Stimulated activated naive CD8-positive, alpha-beta T cell treated with anti-CD3 and anti-CD28 coated beads, Interleukin-15, Interleukin-2, amounts not matched to agents 100 U/mL and 50 U/mL, for 24 hours (primary cell): ENCODE results near the gene MRPL43.

ENCODE experiments used
- ATAC-seq: fragments of 150-1000 bp; cut with Tn5 transposase; one replicate; pipeline ENCODE4 v1.10.0; 2021
- DNase-seq: peaks from one replicate; pipeline ENCODE4 v3.0.0; 2021

The MRPL43 gene

DNA sequence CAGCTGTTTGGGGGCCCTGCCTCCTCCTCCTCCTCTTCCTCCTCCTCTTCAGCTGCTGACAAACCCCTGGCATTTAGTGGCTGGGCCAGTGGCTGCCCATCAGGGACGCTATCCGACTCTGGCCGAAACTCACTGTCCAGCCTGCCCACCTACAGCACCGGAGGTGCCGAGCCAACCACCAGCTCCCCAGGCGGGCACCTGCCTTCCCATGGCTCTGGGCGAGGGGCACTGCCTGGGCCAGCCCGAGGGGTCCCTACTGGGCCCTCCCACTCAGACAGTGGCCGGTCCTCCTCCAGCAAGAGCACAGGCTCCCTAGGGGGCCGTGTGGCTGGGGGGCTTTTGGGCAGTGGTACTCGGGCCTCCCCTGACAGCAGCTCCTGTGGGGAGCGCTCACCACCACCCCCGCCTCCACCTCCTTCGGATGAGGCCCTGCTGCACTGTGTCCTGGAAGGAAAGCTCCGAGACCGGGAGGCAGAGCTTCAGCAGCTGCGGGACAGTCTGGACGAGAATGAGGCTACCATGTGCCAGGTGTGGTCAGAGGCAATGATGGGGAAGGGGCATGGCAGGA, 16.4 kb upstream of the MRPL43 start:
- ATAC-seq, result no peak
- no peak for DNase-seq

DNA sequence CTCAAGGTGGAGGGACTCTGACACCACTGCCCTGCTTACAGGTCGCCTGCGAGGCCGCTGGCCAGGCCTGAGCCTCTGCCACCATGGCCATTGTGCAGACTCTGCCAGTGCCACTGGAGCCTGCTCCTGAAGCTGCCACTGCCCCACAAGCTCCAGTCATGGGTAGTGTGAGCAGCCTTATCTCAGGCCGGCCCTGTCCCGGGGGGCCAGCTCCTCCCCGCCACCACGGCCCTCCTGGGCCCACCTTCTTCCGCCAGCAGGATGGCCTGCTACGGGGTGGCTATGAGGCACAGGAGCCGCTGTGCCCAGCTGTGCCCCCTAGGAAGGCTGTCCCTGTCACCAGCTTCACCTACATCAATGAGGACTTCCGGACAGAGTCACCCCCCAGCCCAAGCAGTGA, 15.2 kb upstream of the MRPL43 start:
- no peak for DNase-seq
- ATAC-seq, result no peak

DNA sequence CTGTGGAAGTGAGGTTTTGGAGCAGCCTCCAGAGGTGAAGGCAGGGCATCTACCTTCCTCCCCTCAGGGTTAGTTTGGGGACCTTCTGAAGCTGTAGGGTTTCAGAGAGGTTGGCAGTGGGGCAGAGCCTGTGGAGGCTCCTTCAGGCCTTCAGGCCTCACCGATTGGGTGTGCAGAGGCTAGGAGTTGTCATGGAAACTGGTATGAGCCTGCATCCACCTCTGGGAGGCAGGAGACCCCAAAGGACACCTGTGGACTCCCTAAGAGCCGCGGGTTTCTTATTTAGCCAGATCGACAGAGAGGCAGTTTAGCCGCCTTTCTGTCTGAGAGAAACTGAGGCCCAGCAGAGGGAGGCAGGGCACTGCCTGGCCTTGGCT, 14.3 kb upstream of the MRPL43 start:
- no peak for ATAC-seq
- no peak for DNase-seq

DNA sequence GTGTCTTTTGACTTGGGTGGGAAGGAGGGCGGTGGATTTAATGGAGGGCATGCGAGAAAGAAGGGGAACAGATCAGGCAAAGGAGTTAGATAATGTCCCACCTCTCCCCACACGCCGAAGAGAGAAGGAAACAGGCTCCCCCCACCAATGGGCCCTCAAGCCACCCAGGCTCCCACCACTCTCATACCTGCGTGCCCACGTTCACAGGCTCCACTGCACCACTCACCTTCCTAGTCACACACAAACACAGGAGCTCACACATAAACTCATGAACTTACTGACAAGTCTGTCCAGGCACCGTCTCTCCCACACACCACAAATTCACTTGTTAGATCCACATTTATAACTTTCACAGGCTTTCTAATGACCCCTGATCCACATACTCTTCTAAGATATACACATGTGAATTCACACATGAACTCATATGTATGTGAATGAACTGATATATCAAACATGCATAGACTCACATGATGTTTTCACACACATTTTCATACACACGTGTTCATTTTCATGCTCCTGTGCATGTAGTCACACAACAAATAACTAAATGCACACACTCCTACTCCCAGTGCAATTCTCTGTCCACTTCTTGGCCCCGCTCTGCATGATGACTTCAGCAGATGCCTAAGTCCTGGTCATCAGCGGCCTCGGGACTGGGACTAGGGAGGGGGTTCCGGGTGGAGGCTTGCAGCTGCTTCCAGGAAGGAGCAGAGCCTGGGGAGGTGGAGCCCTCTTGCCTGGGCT, 13.8 kb upstream of the MRPL43 start:
- DNase-seq, result no peak
- no peak for ATAC-seq

DNA sequence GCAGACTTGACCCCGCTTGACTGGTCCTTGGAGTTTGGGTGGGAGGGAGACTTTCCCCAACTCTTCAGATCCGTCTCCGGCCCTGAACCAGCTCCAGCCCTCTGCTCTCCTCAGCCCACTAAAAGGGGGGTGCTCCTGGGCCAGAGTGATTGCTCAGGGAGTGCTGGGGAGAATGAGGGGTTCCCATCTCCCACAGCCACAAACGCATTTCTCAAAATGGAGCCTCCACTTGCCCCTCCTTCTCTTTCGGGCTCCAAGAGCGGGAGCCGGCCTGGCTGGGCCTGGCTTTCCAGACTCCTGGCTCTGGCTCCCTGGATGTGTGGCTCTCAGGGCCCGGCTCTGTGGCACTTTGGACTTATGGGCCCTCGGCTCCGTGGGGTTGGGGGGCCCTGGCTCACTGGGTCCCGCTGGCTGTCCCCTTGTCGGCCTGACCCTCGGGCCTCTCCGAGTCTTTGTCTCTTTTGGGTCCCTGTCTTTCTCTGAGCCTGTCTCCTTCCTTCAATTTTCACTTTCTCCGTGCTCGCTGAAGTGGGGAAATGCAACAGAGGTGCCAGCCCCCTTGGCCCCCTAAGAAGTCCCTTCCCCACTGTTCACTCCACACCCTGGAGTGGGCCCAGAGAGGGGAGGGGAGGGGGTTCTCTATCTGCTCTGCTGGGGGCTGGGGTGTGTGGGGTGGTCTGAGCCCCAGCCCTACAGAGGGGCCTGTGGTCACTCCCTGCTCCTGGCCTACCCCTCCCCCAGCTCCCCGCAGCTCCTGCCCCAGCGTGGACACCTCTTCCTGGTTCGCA, 13.0 kb upstream of the MRPL43 start:
- DNase-seq, result no peak
- no peak for ATAC-seq

DNA sequence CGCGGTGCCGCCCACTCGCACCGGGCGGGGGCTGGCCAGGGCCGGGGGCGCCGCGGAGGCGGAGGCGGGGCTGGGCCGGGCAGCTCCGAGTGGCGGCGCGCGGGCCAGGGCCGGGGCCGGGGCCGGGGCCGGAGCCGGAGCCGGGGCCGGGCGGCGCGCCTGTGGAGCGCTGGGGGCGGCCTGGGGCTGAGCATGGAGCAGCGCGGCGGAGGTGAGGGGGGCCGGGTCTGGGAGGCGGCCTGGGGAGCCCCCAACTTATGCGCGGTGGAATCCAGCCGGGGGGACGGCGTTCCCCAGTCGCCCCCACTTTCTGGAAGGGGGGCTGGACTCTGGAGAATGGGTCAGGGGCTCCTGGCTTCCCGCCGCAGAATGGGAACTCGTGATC, 12.4 kb upstream of the MRPL43 start, which contains the start of gene LZTS2:
LZTS2 (plus strand) TSS at position 67 of the 385 bp plus-strand sequence. CDS start 2,731 bp downstream, outside the sequence.
- ATAC-seq, result no peak
- DNase-seq, result no peak

DNA sequence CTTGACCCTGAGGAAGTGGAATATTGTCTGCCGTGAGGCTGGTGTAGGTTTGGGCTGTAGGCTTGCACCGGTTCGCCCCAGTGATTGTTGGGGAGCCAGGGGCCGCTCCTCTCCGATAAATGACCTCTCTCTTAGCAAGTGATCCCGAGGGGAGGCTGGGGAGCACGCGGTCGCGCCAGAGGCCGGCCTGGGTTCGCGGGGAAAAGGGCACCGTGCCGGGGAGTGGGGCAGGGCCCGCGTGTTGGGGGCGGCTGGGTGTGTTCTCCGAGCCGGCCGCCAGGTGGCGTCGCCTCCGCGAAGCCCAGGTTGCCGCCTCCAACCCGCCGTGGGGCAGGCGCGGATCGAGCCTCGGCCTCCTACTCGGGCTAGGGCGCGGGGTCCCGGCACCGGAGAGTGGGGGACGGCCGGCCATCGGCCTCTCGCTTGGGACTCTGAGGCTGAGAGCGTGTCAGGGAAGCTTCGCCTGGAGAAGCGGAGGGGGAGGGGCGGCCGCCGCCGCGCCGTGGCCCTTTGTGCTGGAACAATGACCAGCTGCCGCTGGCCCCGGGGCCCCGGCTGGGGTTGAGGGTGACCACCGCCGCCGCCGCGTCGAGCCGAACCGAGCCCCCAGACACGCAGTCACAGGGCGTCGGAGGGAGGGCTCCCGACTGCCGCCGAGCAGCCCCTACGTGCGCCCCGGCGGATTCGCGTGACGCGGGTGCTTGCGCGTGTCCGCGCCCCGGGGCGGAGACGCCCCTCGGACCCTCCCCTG, 11.9 kb upstream of the MRPL43 start:
- peak; percentile 70 for ATAC-seq
- peak; percentile 85 for DNase-seq

DNA sequence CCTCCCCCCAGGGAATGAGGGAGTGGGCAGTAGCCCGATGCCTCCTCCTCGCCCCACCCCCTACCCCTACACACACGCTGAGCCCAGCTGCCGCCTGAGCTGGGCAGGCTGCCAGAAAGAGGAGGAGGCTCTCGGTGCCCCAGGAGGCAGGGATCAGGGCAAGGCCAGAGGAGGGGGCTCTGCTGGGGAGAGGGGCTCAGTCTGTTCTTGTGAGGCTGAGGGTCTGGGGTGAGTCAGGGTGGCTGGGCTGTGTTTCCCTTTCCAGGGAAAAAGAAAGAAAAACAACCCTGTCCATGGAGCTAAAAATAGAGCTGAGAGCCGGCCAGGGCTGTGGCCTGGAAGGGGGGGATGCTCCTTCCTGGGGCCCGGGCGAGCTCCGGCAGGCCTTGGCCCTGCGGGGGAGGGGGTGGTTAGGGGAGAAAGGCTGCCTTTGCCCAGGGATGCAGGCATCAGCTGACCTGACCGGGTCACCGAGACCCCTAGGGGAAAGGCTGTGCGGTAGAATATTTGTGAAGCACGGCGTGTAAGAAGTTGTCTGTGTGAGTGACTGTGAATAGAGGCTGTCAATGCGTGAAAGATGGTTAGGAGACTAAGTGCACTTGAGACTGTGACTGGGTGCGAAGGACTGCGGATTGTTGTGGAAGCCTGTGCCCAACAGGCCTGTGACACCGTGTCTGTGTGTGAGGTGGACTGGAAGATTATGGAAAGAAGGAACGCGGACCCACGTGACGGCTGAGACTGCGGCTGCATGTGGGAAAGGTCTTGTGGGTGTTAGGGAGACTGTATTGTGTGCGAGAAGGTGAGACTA, 11.1 kb upstream of the MRPL43 start:
- DNase-seq (peak; percentile 78), ATAC-seq (peak; percentile 29)

DNA sequence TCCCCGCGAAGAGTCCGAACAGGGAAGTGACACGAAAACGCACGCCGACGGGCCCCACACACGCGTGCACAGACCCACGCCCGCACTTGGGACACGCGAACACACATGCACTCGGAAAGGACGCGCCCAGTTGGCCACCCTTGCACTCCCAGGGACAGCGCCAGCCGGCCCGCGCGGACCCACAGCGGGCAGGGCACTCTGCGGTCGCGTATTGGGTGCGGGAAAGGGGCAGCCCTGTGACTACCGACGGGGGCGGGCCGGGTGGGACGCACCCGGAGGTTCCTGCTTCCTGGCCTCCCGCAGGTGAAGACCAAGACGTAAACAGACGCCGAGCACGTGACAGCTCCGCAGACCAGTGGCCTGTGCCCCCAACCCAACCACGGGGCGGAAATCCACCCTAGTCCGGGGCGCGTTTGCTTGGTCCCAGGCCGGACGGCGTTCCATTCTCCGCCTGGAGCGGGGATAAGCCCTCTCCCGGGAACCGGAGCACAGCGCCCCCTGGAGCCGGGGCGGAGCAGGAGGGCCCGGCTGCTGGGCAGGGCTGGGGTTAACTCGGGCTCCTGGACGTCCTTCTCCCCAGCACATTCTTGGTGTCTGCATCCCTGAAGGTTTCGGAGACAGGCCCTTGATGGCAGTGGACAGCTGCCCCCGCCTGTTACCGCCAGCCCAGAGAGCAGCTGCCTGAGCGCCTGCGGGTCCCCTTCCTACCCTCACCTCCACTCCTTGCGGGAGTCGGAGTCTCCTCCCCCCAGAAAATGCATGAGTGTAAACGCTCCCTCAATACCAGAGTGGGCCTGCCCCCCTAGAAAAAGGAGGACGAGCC, 10.3 kb upstream of the MRPL43 start:
- peak; percentile 89 for DNase-seq

DNA sequence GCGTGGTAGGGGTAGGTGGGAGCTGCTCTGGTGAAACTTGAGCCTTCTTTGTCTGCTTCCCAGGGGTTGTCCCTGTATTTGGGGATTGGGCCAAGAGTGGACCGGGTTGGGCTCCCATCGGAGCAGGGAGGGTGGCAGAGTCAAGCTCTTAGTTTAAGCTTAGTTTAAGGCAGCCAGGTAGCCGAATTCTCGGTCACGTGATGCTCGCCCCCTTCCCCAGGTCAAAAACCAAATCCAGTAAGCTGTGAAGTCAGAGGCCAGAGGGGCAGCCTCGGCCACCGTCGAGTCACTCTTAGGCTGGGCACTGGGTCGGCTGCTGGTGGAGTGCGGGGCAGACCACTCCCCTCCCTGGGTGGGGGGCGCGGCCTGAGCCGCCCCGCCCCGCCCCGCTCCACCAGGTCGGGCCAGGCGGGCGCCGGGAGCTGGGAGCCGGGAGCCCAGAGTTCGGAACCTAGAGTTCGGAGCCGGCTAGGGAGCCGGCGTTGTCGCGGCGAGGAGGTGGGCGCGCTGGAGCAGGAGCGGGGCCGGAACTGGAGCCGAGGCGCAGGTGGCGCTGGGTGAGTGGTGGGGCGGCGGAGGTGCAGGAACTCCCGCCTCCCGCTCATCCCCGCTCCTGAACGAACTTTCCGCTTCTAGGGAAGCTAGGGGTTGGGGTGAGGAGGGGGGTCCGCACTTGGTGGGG, 9.5 kb upstream of the MRPL43 start:
- ATAC-seq (no peak), DNase-seq (peak; percentile 54)

More for the DNA sequence above, 10.3 kb upstream of the MRPL43 start:
- peak; percentile 53 for ATAC-seq

DNA sequence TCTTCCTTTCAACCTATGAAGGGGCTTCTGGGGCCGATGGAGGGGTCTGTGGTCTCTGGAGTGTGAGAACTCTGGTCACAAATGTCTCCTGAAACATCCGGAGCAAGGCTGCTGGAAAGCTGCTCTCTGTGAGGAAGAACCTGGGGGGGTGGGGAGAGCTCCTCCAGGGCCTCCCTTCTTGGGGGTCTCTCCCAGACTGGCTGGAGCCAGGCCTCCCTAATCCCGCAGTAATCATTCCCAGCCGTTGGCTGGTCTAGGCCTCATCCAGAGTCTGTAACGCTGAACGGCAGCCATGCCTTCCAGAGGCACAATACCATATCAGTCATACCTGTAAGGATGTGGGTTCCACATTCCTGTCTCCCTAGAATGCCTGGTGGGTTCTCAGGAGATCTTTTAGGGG, 7.9 kb upstream of the MRPL43 start:
- ATAC-seq (no peak), DNase-seq (no peak)

DNA sequence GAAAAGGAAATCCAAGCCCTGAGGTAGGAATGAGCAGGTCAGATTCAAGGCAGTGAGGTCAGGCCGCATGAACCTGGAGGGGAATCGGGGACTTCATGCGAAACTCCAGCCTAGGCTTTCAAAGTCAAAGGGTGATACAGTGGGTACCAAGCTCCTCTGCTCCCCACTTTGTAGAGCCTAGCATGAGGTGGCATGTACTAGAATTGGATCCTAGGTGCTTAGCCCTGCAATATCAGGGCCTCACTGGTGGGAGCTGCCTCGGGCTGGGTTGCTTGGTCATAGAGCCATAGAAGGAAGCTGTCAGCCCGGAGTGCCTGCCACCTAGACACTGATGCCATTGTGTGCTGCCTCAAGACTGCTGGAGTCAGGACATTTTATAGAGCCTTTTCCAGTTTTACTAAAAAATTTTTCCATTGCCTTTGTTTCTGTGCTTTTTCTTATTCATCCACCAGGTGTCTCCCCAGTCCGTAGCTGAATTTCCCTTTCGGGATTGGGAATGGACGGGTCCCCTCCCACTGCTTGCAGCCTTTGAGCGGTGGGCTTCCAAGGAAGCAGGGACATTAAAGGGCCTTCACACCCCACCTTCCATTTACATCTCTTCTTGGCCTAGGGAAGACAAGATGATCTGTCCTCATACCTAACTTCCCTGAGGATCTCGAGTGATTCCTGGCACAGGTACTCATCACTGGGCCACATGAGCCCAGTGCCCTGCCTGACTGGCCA, 6.8 kb upstream of the MRPL43 start:
- ATAC-seq, result no peak
- no peak for DNase-seq

DNA sequence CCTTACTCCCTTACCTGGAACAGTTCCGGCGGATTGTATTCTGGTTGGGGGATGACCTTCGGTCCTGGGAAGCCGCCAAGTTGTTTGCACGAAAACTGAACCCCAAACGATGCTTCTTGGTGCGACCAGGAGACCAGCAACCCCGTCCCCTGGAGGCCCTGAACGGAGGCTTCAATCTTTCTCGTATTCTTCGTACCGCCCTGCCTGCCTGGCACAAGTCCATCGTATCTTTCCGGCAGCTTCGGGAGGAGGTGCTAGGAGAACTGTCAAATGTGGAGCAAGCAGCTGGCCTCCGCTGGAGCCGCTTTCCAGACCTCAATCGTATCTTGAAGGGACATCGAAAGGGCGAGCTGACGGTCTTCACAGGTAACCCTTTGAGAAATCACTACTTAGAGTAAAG, 1.8 kb upstream of the MRPL43 start:
- DNase-seq (no peak), ATAC-seq (no peak)

DNA sequence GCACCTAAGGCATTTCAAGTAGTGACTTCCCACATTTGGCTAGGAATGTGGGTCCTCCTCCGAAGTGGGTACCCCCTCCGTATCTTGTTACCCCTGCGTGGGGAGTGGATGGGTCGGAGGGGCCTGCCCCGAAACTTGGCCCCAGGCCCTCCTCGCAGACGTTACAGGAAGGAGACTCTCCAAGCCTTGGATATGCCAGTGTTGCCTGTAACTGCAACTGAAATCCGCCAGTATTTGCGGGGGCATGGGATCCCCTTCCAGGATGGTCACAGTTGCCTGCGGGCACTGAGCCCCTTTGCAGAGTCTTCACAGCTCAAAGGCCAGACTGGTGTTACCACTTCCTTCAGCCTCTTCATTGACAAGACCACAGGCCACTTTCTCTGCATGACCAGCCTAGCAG, 869 bp upstream of the MRPL43 start:
- no peak for ATAC-seq
- no peak for DNase-seq

DNA sequence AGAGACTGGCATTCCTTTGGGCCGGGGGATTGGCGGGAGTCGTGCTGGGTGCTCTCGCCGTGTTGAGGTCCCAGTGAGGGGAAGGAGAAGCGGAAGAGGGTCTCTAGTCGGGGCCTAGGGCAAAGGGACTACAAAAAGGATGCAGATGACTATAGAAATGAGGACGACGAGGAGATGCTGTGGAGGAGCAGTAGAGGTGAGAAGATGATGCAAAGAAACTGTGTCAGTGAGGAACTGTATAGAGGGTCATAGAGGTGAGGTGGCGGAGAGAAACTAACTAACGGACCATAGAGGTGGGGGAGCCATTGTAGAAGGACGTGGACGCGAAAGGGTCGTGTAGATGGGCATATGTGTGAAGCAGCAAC, 370 bp upstream of the MRPL43 start:
- ATAC-seq (peak; percentile 2), DNase-seq (no peak)

DNA sequence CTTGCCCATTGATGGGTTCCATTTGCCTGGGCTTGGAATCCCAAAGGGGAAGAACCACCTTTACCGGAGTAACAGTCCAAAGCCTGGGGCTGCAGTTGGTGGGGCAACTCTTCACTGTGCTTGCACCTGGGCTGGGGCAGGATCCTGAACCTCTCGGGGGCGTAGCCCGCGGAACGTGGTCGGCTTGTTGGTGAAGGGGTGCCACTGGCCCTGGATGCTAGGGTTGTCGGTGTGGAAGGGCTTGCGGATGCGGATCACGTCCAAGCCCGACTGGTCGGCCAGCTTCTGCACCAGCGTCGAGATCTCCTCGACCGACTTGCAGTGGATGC, 710 bp downstream of the MRPL43 start:
- no peak for DNase-seq
- ATAC-seq, result no peak

DNA sequence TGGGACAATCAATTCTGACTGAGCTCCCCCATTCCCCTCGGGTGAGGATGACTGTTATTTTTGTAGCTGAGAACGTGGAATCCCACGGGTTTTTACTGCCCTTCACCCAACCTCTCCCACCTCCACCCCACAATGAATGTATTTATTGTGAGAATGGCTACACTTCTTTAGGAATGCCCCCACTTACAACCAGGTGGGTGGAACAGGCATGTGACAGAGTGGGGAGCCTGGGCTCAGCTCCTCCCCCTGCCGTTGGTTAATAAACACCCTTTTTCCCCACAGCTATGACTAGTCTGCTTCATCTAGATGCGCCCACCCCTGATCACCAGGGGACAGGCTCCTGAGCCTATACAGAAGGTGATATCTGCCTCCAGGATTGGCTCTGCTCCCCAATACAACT, 2.0 kb downstream of the MRPL43 start:
- no peak for DNase-seq
- ATAC-seq, result no peak

DNA sequence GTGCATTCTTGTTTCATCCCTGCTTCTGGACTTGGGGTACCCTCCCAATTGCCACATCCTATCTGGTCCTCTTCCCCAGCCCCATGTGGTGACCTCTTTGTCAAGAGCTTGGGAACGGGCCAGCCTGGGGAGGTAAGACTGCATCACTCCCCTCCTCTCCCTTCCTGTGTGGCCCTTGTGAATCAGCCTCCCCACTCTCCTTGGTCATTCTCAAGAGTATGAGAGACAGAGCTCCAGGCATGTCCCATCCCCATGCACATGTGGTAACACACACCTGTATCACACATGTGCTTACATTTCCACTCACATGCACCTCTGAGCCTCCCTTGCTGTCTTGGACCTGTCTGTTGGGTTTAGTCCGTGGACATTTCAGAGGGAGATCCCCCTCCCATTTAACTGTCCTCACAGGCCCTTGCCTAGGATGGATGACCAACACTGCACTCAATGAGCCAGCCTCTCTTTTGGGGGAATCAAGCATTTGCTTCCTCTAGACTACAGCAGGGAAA, 2.6 kb downstream of the MRPL43 start:
- ATAC-seq (no peak), DNase-seq (no peak)

DNA sequence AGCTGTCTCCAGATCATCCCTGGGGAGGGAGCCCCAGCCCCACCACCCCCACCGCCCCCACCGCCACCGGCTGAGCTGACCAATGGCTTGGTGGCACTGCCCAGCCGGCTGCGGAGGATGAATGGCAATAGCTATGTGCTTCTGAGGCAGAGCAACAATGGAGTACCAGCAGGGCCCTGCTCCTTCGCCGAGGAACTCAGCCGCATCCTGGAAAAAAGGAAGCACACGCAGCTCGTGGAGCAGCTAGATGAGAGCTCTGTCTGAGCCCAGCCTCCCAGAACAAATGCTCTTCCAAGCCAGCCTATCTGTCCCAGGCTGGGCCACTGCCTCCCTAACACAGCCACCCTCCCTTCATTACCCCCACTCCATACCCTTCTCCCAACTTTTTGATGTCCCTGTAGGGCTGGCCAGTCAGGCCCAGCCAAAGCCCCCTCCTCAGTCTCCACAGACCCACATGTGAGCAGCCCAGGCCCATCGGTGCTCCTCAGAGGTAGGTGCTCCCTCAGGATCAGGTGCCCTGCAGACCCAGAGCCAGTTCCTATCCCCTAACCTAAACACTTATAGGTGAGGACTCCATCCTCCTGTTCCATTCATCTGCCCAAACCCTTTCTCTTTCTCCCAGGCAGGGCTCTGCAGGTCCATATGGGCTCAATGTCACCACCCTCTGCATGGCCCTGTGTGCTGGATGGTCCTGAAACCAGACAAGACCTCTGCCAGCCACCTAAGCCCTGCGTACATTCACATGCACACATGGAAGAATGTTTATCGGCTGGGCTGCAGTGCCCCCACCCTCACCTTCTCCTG, 3.2 kb downstream of the MRPL43 start:
- no peak for ATAC-seq
- DNase-seq, result no peak
